HEK293 (cell line): ENCODE measurements around the gene TINCR.

Experiments used
- CTCF ChIP-seq: fragments of 450-650 bp; formaldehyde crosslinking; IDR thresholded peaks from 2 replicates; pipeline ENCODE4 v1.5.1; 2016; ENCODE audit warnings: missing biosample characterization, missing genetic modification characterization
- GFI1B ChIP-seq: fragments of 450-650 bp; formaldehyde crosslinking; IDR thresholded peaks from 2 replicates; pipeline ENCODE4 v1.5.1; 2016; ENCODE audit warnings: missing biosample characterization, missing genetic modification characterization
- PRDM10 ChIP-seq: fragments of 450-650 bp; formaldehyde crosslinking; IDR thresholded peaks from 2 replicates; pipeline ENCODE4 v1.5.1; 2016; ENCODE audit warnings: missing biosample characterization, missing genetic modification characterization
- REPIN1 ChIP-seq: fragments of 450-650 bp; formaldehyde crosslinking; IDR thresholded peaks from 2 replicates; pipeline ENCODE4 v1.5.1; 2017; ENCODE audit warnings: missing biosample characterization, missing genetic modification characterization, low read depth
- SP2 ChIP-seq: fragments of 450-650 bp; formaldehyde crosslinking; IDR thresholded peaks from 2 replicates; pipeline ENCODE4 v1.5.1; 2016; ENCODE audit warnings: missing biosample characterization, missing genetic modification characterization
- WT1 ChIP-seq: fragments of 450-650 bp; formaldehyde crosslinking; IDR thresholded peaks from 2 replicates; pipeline ENCODE4 v1.5.1; 2016; ENCODE audit warnings: missing biosample characterization, missing genetic modification characterization
- ZBTB11 ChIP-seq: fragments of 450-650 bp; formaldehyde crosslinking; conservative IDR thresholded peaks from 2 replicates; pipeline ENCODE4 v1.5.1; 2016; ENCODE audit warnings: low read depth, missing biosample characterization, missing genetic modification characterization
- ZBTB8A ChIP-seq: fragments of 450-650 bp; formaldehyde crosslinking; IDR thresholded peaks from 2 replicates; pipeline ENCODE4 v1.5.1; 2016; ENCODE audit warnings: missing biosample characterization, missing genetic modification characterization
- ZFHX2 ChIP-seq: fragments of 450-650 bp; formaldehyde crosslinking; conservative IDR thresholded peaks from 2 replicates; pipeline ENCODE4 v1.5.1; 2016; ENCODE audit warnings: missing biosample characterization, missing genetic modification characterization
- ZNF10 ChIP-seq: fragments of 450-650 bp; formaldehyde crosslinking; IDR thresholded peaks from 2 replicates; pipeline ENCODE4 v1.5.1; 2017; ENCODE audit warnings: missing biosample characterization, missing genetic modification characterization
- ZNF138 ChIP-seq: fragments of 450-650 bp; formaldehyde crosslinking; IDR thresholded peaks from 2 replicates; pipeline ENCODE4 v1.5.1; 2016; ENCODE audit warnings: missing biosample characterization, missing genetic modification characterization, borderline replicate concordance
- ZNF157 ChIP-seq: fragments of 450-650 bp; formaldehyde crosslinking; IDR thresholded peaks from 2 replicates; pipeline ENCODE4 v1.5.1; 2016; ENCODE audit warnings: missing biosample characterization, missing genetic modification characterization
- ZNF24 ChIP-seq: fragments of 450-650 bp; formaldehyde crosslinking; IDR thresholded peaks from 2 replicates; pipeline ENCODE4 v1.5.1; 2016; ENCODE audit warnings: missing biosample characterization, missing genetic modification characterization
- ZNF404 ChIP-seq: fragments of 450-650 bp; formaldehyde crosslinking; IDR thresholded peaks from 2 replicates; pipeline ENCODE4 v1.5.1; 2017; ENCODE audit warnings: missing biosample characterization, missing genetic modification characterization
- ZNF426 ChIP-seq: fragments of 450-650 bp; formaldehyde crosslinking; IDR thresholded peaks from 2 replicates; pipeline ENCODE4 v1.5.1; 2017; ENCODE audit warnings: missing biosample characterization, missing genetic modification characterization, mild to moderate bottlenecking, inconsistent platforms, moderate library complexity
- ZNF449 ChIP-seq: fragments of 450-650 bp; formaldehyde crosslinking; IDR thresholded peaks from 2 replicates; pipeline ENCODE4 v1.5.1; 2017; ENCODE audit warnings: missing biosample characterization, mild to moderate bottlenecking, missing genetic modification characterization, moderate library complexity
- ZNF48 ChIP-seq: fragments of 450-650 bp; formaldehyde crosslinking; IDR thresholded peaks from 2 replicates; pipeline ENCODE4 v1.5.1; 2016; ENCODE audit warnings: missing biosample characterization, missing genetic modification characterization
- ZNF521 ChIP-seq: fragments of 450-650 bp; formaldehyde crosslinking; IDR thresholded peaks from 2 replicates; pipeline ENCODE4 v1.5.1; 2017; ENCODE audit warnings: missing biosample characterization, mild to moderate bottlenecking, missing genetic modification characterization
- ZNF558 ChIP-seq: fragments of 450-650 bp; formaldehyde crosslinking; IDR thresholded peaks from 2 replicates; pipeline ENCODE4 v1.5.1; 2016; ENCODE audit warnings: missing biosample characterization, missing genetic modification characterization
- ZNF585B ChIP-seq: fragments of 450-650 bp; formaldehyde crosslinking; IDR thresholded peaks from 2 replicates; pipeline ENCODE4 v1.5.1; 2016; ENCODE audit warnings: missing biosample characterization, missing genetic modification characterization
- ZNF600 ChIP-seq: fragments of 450-650 bp; formaldehyde crosslinking; IDR thresholded peaks from 2 replicates; pipeline ENCODE4 v1.5.1; 2016; ENCODE audit warnings: missing biosample characterization, missing genetic modification characterization
- ZNF621 ChIP-seq: fragments of 450-650 bp; formaldehyde crosslinking; IDR thresholded peaks from 2 replicates; pipeline ENCODE4 v1.5.1; 2017; ENCODE audit warnings: missing biosample characterization, missing genetic modification characterization
- ZNF645 ChIP-seq: fragments of 450-650 bp; formaldehyde crosslinking; IDR thresholded peaks from 2 replicates; pipeline ENCODE4; 2016; ENCODE audit warnings: missing biosample characterization, missing genetic modification characterization
- ZNF664 ChIP-seq: fragments of 450-650 bp; formaldehyde crosslinking; IDR thresholded peaks from 2 replicates; pipeline ENCODE4 v1.5.1; 2016; ENCODE audit warnings: missing biosample characterization, missing genetic modification characterization
- ZNF677 ChIP-seq: fragments of 450-650 bp; IDR thresholded peaks from 2 replicates; pipeline ENCODE4 v1.5.0; 2018; ENCODE audit warnings: missing biosample characterization, mild to moderate bottlenecking, missing genetic modification characterization, moderate library complexity
- ZNF692 ChIP-seq: fragments of 450-650 bp; formaldehyde crosslinking; IDR thresholded peaks from 2 replicates; pipeline ENCODE4 v1.5.1; 2016; ENCODE audit warnings: missing biosample characterization, missing genetic modification characterization
- ZNF843 ChIP-seq: fragments of 450-650 bp; formaldehyde crosslinking; IDR thresholded peaks from 2 replicates; pipeline ENCODE4 v1.5.1; 2016; ENCODE audit warnings: missing biosample characterization, missing genetic modification characterization

Gene TINCR

GRCh38 chr19:5578097-5578846, 10.5 kb upstream of the TINCR start (continued):
- TF ChIP-seq ZNF692 (tag by site-specific recombination) (peak; percentile 72), ZNF404 (tag by site-specific recombination) (no peak), ZBTB8A (tag by site-specific recombination) (no peak), ZNF449 (tag by site-specific recombination) (peak; percentile 41; the same call in 1 of the 2 replicates), ZBTB11 (tag by site-specific recombination) (no peak), ZNF10 (no peak), SP2 (no peak), ZNF664 (tag by site-specific recombination) (no peak), ZNF585B (tag by site-specific recombination) (no peak), ZNF677 (tag by site-specific recombination) (no peak), ZNF621 (tag by site-specific recombination) (no peak), ZNF645 (tag by site-specific recombination) (no peak), WT1 (tag by site-specific recombination) (no peak), GFI1B (no peak), CTCF (peak; percentile 93), REPIN1 (tag by site-specific recombination) (no peak), ZFHX2 (tag by site-specific recombination) (no peak), ZNF426 (tag by site-specific recombination) (no peak), ZNF843 (tag by site-specific recombination) (no peak), ZNF558 (tag by site-specific recombination) (no peak), ZNF521 (tag by site-specific recombination) (no peak), PRDM10 (tag by site-specific recombination) (no peak), ZNF24 (tag by site-specific recombination) (no peak), ZNF157 (tag by site-specific recombination) (no peak), ZNF48 (tag by site-specific recombination) (no peak), ZNF138 (tag by site-specific recombination) (no peak), ZNF600 (tag by site-specific recombination) (peak; percentile 69; the same call in 1 of the 2 replicates)
